GM19351 (cell line): ENCODE results near the gene GTPBP6.
"Not testable (repeated sequence)": the region's sequence is repeated elsewhere in the genome, so short reads cannot be mapped to it uniquely, and the experiment has no call there.

Experiments
- ATAC-seq: cut with Tn5 transposase; IDR thresholded peaks from one replicate; pipeline ENCODE4 v1.9.1; 2021; ENCODE audit warnings: mild to moderate bottlenecking, moderate library complexity; ENCODE audit not compliant: unreplicated experiment

The GTPBP6 gene

GRCh38 chrX:320126-320783 is 1.7 kb upstream of the GTPBP6 start:
- ATAC-seq = no peak

- no peak for ATAC-seq
These were observed 1.1 kb upstream of the GTPBP6 start for GRCh38 chrX:319579-320125.

- peak; percentile 62 for ATAC-seq
These were observed 393 bp downstream of the GTPBP6 start for GRCh38 chrX:318068-318738.

- ATAC-seq = no peak
These were observed 1.1 kb downstream of the GTPBP6 start for GRCh38 chrX:317424-318067.

GRCh38 chrX:316351-317325 is 2.0 kb downstream of the GTPBP6 start:
- no peak for ATAC-seq

GRCh38 chrX:314781-315595 is 3.6 kb downstream of the GTPBP6 start:
- no peak for ATAC-seq

GRCh38 chrX:314049-314448 is 4.5 kb downstream of the GTPBP6 start:
- ATAC-seq = no peak

- no peak for ATAC-seq
These were observed 5.0 kb downstream of the GTPBP6 start for GRCh38 chrX:313546-313945.

- no peak for ATAC-seq
These were observed 5.8 kb downstream of the GTPBP6 start for GRCh38 chrX:312621-313331.

GRCh38 chrX:311156-312129 is 7.2 kb downstream of the GTPBP6 start:
- ATAC-seq = no peak

- no peak for ATAC-seq
These were observed 7.9 kb downstream of the GTPBP6 start for GRCh38 chrX:310621-311155.

- no peak for ATAC-seq
These were observed 9.6 kb downstream of the GTPBP6 start for GRCh38 chrX:308821-309520.

- no peak for ATAC-seq
These were observed 11.1 kb downstream of the GTPBP6 start for GRCh38 chrX:307261-308111.

GRCh38 chrX:306614-307251 is 11.9 kb downstream of the GTPBP6 start:
- not testable (repeated sequence) for ATAC-seq

- not testable (repeated sequence) for ATAC-seq
These were observed 12.6 kb downstream of the GTPBP6 start for GRCh38 chrX:305781-306613.
